HuH-7.5 (cell line): ENCODE measurements around the gene NXPH4.

Experiments used
- DNase-seq: peaks from one replicate; pipeline ENCODE4 v3.0.0; 2011; ENCODE audit warnings: low spot score

Gene NXPH4

GRCh38 chr12:57219205-57219992 is 2.8 kb downstream of the NXPH4 start:
- DNase-seq, result no peak

GRCh38 chr12:57219993-57220754 is 3.6 kb downstream of the NXPH4 start:
- no peak for DNase-seq

- no peak for DNase-seq
Observed at GRCh38 chr12:57220770-57221168, 4.2 kb downstream of the NXPH4 start.

- DNase-seq, result no peak
Observed at GRCh38 chr12:57221169-57221917, 4.7 kb downstream of the NXPH4 start.

- no peak for DNase-seq
Observed at GRCh38 chr12:57222286-57223190, 5.9 kb downstream of the NXPH4 start.

- DNase-seq, result no peak
Observed at GRCh38 chr12:57223191-57224165, 6.9 kb downstream of the NXPH4 start.

GRCh38 chr12:57224278-57224972 is 7.8 kb downstream of the NXPH4 start:
- DNase-seq, result no peak

- no peak for DNase-seq
Observed at GRCh38 chr12:57224973-57225679, 8.5 kb downstream of the NXPH4 start.

- DNase-seq, result no peak
Observed at GRCh38 chr12:57225680-57226210, 9.2 kb downstream of the NXPH4 start.

GRCh38 chr12:57226588-57227314 is 10.2 kb downstream of the NXPH4 start:
- DNase-seq, result no peak

- DNase-seq, result no peak
Observed at GRCh38 chr12:57227315-57228115, 10.9 kb downstream of the NXPH4 start.

- DNase-seq, result no peak
Observed at GRCh38 chr12:57229046-57229633, 12.5 kb downstream of the NXPH4 start.

- DNase-seq, result peak; percentile 100
Observed at GRCh38 chr12:57229634-57230380, 13.2 kb downstream of the NXPH4 start, which contains the start of gene SHMT2. SHMT2 (plus strand) TSS chr12:57229711; CDS start chr12:57229779, 68 bp downstream.

GRCh38 chr12:57230381-57231155 is 14.0 kb downstream of the NXPH4 start:
- DNase-seq, result no peak
